ENCODE measurements around the gene STK10.

The STK10 gene

GRCh38 chr5:172004824-172005237 is 183.2 kb downstream of the STK10 start:
- peak; percentile 31 for DNase-seq

GRCh38 chr5:172003746-172004145 is 184.3 kb downstream of the STK10 start:
- no peak for DNase-seq

DNA sequence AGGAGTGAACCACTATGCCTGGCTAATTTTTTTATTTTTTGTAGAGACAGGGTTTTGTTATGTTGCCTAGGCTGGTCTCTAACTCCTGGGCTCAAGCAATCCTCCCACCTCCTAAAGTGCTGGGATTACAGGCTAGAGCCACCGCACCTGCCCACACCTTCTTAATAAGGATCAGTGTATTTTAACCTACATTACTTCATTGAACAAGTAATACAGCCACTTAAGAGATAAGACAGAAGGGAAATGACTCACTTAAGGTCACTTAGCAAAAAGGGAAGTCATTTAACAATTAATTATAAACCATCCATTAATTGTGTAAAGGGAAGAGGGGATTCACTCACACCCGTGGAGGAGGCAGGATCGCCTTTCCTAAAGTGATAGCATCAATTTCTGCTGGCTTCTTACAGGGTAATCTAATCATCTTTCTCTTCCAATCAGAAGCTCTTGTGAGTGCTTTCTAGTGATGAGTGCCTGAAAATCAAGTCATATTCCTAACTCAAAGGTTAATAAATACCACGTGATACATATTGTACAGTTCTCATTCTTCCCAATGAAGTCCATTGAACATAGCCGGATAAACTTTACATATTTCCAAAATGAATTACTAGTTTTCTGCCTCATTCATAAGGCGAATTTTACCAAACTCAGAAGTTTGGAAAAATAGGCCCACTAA is 185.0 kb downstream of the STK10 start:
- DNase-seq = no peak

- peak; percentile 55 for DNase-seq
These were observed 185.7 kb downstream of the STK10 start for GRCh38 chr5:172002310-172002709.

- DNase-seq = no peak
These were observed 188.1 kb downstream of the STK10 start for GRCh38 chr5:171999877-172000276.

GRCh38 chr5:171999100-171999499 is 188.9 kb downstream of the STK10 start:
- no peak for DNase-seq

- DNase-seq = no peak
These were observed 191.0 kb downstream of the STK10 start for GRCh38 chr5:171997011-171997410.

GRCh38 chr5:171992813-171993212 is 195.2 kb downstream of the STK10 start:
- DNase-seq = no peak

GRCh38 chr5:171992305-171992704 is 195.7 kb downstream of the STK10 start:
- DNase-seq = no peak

All from DMS53 (cell line).